ENCODE results near the gene DHX30.
"Not testable (repeated sequence)": the region's sequence is repeated elsewhere in the genome, so short reads cannot be mapped to it uniquely, and the experiment has no call there.

DHX30 gene, protein sequence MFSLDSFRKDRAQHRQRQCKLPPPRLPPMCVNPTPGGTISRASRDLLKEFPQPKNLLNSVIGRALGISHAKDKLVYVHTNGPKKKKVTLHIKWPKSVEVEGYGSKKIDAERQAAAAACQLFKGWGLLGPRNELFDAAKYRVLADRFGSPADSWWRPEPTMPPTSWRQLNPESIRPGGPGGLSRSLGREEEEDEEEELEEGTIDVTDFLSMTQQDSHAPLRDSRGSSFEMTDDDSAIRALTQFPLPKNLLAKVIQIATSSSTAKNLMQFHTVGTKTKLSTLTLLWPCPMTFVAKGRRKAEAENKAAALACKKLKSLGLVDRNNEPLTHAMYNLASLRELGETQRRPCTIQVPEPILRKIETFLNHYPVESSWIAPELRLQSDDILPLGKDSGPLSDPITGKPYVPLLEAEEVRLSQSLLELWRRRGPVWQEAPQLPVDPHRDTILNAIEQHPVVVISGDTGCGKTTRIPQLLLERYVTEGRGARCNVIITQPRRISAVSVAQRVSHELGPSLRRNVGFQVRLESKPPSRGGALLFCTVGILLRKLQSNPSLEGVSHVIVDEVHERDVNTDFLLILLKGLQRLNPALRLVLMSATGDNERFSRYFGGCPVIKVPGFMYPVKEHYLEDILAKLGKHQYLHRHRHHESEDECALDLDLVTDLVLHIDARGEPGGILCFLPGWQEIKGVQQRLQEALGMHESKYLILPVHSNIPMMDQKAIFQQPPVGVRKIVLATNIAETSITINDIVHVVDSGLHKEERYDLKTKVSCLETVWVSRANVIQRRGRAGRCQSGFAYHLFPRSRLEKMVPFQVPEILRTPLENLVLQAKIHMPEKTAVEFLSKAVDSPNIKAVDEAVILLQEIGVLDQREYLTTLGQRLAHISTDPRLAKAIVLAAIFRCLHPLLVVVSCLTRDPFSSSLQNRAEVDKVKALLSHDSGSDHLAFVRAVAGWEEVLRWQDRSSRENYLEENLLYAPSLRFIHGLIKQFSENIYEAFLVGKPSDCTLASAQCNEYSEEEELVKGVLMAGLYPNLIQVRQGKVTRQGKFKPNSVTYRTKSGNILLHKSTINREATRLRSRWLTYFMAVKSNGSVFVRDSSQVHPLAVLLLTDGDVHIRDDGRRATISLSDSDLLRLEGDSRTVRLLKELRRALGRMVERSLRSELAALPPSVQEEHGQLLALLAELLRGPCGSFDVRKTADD

DNA sequence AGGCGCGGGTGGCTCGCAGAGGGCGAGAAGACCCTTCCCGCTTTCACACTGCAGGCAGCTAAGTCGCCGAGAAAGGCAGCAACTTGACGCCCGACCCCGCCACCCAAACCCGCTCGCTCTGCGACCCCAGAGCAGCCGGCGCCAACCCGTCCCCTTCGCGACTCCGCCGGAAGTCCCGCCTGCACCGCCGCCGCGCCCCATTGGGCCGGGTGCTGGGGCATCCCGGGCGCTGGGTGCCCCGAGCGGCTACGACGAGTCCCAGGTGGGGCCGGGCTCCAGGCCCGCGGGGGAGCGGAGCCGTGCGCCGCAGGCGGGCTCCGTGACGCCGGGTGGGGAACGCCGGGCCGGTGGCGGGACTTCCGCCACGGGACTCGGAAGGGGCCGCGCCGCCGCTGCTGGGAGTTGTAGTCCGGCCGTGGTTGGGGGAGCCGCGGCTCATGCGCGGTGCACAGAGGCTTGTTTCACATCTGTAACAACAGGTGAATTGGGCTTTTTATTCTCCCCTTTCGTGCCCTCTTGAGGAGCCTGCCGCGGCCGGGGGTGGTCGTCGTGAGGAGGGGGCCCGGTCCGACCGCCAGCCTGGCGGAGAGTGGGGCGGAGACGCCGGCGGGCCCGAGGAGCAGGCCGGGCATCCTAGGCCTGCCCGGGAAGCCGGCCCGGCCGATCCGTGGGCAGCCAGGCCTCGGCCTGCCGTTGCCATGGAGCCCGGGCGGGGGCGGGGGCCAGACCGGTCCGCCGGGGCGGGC, at the start of gene DHX30:
DHX30 (plus strand) TSS at position 405 of the 746 bp plus-strand sequence. CDS start 7,546 bp downstream, outside the sequence.
- DNase-seq (ENCODE audit: low read depth, low spot score) = no peak

DNA sequence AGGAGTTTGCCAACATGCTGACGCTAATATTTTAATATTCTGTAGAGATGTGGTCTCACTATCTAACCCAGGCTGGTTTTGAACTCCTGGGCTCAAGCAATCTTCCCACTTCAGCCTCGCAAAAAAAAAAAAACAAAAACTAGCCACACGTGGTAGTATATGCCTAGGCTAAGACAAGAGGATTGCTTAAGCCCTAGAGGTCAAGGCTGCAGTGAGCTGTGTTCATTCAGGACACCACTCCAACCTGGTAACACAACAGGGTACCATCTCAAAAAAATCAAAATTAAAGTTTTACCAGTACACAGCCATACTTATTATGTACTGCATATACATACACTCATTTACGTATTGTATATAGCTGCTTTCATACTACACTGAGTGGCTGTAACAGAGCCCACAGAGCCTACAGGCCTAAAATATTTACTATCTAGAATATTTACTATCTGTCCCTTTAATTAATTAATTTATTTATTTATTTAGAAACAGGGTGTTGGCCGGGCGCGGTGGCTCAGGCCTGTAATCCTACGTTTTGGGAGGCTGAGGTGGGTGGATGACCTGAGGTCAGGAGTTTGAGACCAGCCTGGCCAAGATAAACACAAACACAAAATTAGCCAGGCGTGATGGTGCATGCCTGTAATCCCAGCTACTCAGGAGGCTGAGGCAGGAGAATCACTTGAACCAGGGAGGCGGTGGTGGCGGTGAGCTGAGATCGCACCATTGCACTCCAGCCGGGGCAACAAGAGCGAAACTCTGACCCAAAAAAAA, 44.5 kb upstream of the DHX30 start:
- DNase-seq (ENCODE audit: low read depth, low spot score) = no peak

DNA sequence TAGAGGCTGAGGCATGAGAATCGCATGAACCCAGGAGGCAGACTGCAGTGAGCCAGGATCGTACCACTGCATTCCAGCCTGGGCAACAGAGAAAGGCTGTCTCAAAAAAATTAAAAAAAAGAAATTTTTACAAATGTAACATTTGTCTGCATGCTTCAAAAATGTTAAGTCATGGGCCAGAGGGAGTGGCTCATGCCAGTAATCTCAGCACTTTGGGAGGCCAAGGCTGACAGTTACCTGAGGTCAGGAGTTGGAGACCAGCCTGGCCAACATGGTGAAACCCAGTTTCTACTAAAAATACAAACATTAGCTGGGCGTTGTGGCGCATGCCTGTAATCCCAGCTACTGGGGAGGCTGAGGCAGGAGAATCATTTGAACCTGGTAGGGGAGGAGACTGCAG, 42.7 kb upstream of the DHX30 start:
- DNase-seq (ENCODE audit: low read depth, low spot score) = not testable (repeated sequence)

DNA sequence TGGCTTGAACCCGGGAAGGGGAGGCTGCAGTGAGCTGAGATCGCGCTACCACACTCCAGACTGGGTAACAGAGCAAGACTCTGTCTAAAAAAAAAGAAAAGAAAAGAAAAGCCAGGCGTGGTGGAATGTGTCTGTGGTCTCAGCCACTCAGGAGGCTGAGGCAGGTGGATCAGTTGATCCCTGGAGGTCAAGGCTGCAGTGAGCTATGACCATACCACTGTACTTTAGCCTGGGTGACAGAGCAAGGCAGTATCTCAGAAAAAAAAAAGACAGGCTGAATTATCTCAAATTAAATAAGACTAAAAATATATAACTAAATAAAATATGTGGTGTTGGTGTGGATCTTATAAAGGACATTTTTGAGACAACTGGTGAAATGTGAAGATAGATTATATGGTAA, 41.9 kb upstream of the DHX30 start:
- DNase-seq (ENCODE audit: low read depth, low spot score) = no peak

DNA sequence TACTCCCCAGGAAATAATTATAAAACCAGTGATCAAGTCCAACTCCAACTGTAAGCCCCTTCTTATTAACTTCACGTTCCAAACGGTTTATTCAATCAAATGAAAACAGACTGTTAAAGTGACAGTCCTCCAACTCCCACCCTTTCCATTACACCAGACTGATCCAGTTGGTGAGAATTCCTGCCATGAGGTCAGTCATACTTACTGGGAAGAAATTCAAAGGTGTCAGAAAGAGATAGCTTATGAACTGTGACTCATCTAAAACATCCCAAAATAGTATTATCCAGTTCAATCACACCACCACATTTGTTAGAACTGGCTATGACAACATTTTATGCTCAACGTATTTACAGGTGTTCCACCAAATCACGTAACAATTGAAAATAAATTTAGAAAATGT, 40.7 kb upstream of the DHX30 start:
- no peak for DNase-seq (ENCODE audit: low read depth, low spot score)

DNA sequence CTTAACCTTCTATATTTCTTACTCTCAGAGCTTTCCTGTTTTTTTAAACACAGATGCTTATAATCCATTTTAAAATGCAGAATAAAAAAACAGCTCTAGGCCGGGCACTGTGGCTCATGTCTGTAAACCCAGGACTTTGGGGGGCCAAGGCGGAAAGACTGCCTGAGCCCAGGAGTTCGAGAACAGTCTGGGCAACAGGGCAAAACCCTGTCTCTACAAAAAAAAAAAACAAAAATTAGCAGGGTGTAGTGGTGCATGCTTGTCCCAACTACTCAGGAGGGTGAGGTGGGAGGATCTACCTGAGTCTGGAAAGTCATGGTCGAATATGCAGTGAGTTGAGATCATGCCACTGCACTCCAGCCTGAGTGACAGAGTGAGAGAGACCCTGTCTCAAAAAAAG, 36.8 kb upstream of the DHX30 start:
- no peak for DNase-seq (ENCODE audit: low read depth, low spot score)

DNA sequence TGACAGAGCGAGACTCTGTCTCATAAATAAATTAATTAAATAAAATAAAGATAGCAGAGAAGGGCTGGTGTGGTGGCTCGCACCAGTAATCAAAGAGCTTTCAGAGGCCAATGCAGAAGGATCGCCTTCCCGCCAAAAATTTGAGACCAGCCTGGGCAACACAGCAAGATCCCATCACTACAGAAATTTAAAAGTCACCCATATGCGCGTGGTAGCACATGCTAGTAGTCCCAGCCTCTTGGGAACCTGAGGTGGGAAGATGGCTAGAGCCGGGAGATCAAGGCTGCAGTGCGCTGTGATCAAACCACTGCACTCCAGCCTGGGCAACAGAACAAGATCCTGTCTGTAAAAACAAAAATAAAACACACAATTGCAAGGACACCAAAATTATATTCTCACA, 30.9 kb upstream of the DHX30 start:
- DNase-seq (ENCODE audit: low read depth, low spot score) = no peak

DNA sequence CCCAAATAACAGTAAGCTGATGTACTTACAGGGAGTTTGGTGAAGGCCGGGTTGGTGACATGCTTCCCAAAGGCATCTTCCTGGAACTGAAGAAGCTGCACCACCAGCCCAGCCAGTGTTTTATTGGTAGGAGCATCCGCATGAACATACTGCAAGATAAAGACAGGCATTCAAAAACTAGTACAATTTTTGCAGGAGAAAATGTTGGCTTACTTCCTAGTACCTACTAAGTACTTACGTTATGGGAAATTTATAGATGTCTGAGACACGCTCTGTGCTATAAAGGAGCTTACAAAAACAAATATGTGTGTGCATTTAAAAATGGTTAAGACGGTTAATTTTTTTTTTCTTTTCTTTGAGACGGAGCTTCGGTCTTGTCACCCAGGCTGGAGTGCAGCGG, 30.1 kb upstream of the DHX30 start:
- no peak for DNase-seq (ENCODE audit: low read depth, low spot score)

DNA sequence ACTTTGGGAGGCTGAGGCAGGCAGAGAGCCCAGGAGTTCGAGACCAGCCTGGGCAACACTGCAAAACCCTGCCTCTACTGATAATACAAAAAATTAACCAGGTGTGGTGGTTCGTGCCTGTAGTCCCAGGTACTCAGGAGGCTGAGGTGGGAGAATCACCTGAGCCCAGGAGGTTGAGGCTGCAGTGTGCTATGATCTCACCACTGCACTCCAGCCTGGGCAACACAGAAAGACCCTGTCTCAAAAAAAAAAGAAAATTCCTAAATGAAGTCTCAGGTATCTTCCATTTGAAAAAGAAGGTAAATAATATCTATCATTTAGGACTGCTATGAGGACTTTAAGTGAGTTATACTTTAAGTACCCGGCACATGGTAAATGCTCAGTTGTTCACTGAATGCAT, 24.2 kb upstream of the DHX30 start:
- no peak for DNase-seq (ENCODE audit: low read depth, low spot score)

DNA sequence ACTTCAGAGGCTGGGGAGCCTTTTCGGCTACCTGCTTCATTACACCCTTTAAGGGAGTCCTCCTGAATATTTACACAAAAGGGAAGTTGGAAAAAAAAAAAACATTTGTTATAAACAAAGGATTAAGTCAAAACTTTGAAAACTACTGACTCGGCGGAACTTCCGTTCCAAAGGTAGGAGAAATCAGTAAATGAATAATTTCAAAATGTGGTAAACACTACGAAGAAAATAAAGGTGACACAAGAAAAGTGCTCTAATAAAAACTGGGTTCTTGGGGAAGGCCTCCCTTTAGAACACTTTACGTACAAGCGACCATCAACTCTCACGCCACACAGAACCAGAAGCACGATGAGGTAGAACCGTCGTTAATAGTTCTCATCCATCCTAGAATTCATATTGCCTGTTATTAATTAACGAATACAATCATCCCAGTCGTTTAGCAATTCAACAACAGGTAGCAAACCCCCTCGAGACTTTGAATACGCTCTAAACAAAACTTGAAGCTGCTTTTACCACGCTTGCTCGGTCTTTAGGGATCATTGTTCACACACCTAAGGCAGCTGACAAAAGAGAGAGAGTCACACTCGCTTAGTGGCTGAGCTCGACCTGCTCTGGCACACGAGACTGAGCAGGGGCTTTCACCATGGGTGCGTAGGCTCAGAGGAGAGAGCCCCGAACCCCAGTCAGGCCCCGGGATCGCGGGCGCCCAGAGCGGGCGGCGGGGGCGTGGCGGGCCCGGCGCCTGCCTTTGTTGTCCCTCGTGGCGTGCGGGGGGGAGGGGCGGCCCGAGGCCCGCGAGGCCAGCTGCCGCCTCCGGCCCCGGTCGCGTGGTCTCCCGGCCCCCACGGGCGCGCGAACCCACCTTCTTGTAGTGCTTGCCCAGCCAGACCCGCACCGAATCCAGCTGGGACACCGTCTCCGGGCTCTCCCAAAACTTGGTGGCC, 21.9 kb upstream of the DHX30 start:
- no peak for DNase-seq (ENCODE audit: low read depth, low spot score)

DNA sequence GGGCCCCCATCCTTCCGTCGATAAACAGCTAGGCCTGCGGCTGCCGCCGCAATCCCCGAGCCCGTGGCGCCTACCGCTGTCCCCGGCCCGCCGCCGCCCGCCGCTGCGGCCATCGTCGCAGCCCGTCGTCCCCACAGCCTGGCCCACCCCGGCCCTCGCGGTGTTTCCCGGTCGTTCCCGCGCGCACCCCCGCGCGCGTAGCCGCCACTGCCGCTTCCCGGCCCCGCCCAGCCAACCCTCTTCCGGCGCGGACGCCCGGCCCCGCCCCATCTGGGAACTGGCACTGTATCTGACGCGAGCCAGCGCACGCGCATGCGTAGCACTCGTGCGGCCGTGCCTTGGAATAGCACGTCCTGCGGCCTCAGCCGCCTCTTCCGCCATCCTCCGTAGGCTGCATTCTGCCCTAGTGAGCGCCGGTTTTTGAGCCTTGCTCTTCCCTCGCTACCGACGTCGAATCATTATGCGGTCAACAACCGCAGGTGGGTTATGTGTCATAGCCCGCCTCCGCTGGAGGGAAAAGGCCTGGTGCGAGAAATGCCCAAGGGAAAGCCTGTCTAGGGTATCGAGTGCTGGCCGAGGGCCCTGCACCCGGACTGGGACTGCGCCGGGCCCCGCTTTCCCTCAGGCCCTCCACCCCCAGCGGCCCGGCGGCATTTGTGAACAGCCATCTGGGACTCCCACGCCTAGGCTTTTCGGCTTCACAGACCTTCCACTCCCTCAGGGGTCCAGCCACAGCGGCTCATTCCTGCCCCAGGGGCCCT, 21.1 kb upstream of the DHX30 start, which contains the start of gene SMARCC1:
SMARCC1 (minus strand) TSS at position 209 of the 761 bp plus-strand sequence; CDS start at position 113, 96 bp downstream.
- peak; percentile 97 for DNase-seq (ENCODE audit: low read depth, low spot score)

DNA sequence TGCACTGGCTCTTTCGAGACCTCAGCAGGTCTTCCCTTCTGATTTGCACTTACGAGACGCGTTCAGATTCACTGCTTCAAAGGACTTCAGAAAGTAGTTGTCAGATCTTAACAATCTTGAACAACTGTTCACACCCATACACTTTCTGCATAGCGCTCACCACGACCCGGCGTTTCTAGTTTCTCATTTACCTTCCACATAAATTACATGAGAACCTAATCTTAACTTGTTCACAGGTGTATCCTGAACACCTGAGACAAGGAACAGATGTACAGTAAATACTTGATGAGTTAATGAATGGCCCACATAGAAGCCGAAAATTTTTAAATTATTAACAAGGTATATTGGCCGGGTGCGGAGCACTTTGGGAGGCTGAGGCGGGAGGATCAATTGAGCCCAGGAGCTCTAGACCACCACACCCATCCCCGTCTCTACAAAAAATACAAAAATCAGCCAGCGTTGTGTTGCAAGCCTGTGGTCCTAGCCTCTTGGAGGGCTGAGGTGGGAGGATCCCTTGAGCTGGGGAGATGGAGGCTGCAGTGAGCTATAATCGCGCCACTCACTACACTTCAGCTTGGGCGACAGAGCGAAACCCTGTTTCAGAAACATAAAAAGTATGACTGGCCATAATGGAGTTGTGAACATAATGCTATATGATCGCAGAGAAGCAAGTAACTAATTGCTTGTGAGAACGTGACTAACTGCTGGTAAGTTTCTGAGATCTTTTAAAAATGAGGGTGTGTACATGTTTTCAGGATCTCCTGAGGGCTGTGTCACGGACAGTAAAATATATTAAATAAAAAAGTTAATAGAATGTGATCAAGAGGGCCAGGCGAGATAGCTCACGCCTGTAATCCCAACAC, 20.3 kb upstream of the DHX30 start:
- no peak for DNase-seq (ENCODE audit: low read depth, low spot score)

DNA sequence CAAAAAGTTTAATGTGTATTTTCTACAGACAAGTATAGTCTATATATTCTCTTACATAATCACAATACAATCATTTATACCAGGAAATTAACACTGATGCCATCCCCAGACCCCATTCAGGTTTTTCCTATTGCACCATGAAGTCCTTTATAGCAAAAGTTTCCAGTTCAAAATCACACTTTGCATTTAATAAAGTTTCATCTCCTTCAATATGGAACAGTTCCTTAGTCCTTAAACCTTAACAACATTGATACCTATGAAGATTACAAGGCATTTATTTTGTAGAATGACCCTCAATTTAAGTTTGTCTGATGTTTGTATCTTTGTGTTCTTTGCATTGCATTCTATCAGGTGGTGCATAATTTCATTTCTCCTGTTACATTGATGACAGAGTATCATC, 19.3 kb upstream of the DHX30 start:
- no peak for DNase-seq (ENCODE audit: low read depth, low spot score)

DNA sequence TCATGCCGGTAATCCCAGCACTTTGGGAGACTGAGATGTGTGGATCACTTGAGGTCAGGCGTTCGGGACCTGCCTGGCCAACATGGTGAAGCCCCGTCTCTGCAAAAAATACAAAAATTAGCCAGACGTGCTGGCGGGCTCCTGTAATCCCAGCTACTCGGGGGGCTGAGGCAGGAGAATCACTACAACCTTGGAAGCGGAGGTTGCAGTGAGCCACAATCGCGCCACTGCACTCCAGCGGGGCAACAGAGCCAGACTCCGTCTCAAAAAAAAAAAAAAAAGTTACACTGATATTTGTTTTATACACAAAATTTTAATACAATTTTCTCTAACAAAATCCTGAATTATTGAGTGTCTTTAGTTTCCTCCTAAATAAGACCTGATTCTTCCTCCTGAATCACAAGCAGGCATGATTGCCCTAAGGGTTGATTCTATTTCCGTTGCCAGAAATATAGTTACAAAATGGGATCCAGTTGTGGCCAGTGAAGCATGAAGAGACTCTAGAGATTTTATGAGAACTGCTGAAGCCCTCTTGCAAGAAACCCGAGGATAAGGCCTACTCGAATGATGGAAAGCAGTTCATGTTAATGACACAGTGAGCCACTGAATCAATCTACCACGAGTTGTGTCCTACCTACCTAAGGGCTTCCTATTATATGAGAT, 11.6 kb upstream of the DHX30 start:
- DNase-seq (ENCODE audit: low read depth, low spot score) = no peak

DNA sequence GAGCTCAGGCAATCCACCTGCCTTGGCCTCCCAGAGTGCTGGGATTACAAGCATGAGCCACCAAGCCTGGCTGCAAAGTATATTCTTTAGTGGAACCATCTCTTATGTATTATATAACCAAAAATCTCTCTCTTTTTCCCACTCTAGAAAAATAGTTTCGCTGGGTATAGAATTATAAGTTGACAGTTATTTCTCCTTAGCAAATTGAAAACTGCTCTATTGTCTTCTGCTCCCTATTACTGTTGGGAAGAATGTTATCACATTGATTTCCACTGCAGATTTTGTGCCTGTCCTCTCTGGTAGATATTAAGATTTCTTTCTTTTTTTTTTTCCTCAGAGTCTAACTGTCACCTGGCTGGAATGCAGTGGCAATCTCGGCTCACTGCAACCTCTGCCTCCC, 10.2 kb upstream of the DHX30 start:
- no peak for DNase-seq (ENCODE audit: low read depth, low spot score)

DNA sequence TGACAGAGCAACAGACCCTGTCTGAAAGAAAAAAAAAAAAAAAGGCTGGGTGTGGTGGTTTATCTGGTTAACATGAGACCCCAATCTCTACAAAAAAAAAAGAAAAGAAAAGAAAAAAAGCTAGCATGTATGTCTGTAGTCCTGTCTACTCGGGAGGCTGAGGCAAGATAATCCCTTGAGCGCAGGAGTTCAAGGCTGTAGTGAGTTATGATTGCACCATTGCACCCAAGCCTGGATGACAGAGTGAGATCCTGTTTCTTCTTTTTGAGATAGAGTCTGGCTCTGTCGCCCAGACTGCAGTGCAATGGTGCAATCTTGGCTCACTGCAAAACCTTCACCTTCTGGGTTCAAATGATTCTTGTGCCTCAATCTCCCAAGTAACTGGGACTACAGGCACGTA, 8.4 kb upstream of the DHX30 start:
- DNase-seq (ENCODE audit: low read depth, low spot score) = no peak

DNA sequence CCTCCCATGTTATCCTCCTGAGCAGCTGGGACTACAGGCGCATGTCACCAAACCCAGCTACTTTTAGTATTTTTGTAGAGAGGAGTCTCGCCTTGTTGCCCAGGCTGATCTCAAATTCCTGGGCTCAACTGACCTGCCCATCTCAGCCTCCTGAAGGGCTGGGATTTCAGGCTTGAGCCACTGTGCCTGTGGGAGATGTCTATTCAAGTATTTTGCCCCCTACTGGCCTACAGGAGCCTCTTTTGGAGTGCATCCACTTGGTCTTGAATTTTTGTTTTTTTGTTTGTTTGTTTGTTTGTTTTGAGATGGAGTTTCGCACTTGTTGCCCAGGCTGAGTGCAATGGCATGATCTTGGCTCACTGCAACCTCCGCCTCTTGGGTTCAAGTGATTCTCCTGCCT, 3.2 kb upstream of the DHX30 start:
- no peak for DNase-seq (ENCODE audit: low read depth, low spot score)

All from smooth muscle cell of the brain vasculature (primary cell).